ENCODE measurements around the gene LETMD1.
"Not testable (repeated sequence)": the region's sequence is repeated elsewhere in the genome, so short reads cannot be mapped to it uniquely, and the experiment has no call there.

Gene LETMD1

DNA sequence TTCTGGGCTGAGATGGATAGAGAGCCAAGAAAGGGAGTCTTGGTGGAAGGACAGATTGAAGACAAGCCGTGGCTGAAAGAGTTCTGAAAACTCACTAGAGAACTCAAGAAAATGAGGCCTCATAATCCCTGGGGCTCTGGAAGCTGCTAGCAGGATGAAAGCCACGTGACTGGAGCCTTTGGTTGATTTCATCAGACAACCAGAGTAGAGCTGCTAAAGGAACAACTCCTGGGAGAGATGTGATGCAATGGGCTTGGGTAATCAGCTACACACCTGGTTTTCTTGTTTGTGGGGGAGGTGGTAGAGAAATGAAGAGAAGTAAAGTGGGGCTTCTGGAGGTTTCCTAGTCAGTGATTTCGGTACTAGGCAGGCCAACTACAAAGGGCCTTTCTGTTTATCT lies 21.9 kb downstream of the LETMD1 start:
- Histone ChIP-seq H3K27ac (no peak overlapping the region), H3K9me3 (ENCODE audit: control insufficient read depth, low read length) (no peaks in the 10 kb centered on the region), H3K9ac (no peak overlapping the region), H3K4me1 (no peaks in the 10 kb centered on the region), H3K79me2 (peaks cover 11% of the 10 kb centered on the region), H3K36me3 (ENCODE audit: control insufficient read depth, insufficient read depth, low read length) (no peaks in the 10 kb centered on the region), H3K4me2 (ENCODE audit: low read length) (no peak overlapping the region), H2AFZ (no peak overlapping the region), H3K4me3 (ENCODE audit: low read depth, low read length) (no peak overlapping the region), H3K27me3 (ENCODE audit: control insufficient read depth, insufficient read depth, low read length) (no peaks in the 10 kb centered on the region)
- TF ChIP-seq, protein P1, sequence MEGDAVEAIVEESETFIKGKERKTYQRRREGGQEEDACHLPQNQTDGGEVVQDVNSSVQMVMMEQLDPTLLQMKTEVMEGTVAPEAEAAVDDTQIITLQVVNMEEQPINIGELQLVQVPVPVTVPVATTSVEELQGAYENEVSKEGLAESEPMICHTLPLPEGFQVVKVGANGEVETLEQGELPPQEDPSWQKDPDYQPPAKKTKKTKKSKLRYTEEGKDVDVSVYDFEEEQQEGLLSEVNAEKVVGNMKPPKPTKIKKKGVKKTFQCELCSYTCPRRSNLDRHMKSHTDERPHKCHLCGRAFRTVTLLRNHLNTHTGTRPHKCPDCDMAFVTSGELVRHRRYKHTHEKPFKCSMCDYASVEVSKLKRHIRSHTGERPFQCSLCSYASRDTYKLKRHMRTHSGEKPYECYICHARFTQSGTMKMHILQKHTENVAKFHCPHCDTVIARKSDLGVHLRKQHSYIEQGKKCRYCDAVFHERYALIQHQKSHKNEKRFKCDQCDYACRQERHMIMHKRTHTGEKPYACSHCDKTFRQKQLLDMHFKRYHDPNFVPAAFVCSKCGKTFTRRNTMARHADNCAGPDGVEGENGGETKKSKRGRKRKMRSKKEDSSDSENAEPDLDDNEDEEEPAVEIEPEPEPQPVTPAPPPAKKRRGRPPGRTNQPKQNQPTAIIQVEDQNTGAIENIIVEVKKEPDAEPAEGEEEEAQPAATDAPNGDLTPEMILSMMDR (IDR thresholded peaks at IDR 0.05) = no peak

DNA sequence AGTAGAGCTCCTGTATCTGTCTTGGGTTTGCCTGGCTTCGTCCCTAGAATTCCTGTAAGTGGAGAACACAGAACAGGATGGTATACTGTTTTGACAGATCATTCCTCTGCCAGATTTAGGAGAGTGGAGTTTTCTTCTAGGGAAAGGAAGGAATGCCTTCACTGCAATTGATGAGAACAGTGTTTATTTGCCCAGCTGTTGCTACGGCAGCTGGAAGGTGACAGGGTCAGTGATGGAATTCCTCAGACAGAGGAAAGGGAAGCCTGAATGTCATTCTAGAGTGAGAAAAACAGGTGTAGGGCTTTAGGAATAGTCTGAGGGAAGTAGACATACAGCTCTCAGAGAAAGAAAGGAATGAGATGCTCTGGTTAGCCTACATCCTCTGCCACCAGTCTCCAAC lies 23.5 kb downstream of the LETMD1 start:
- H3K9me3 ChIP-seq (ENCODE audit: control insufficient read depth, low read length) = no peaks in the 10 kb centered on the region
- TF ChIP-seq, protein P1 (IDR thresholded peaks at IDR 0.05) = no peak
- no peak overlapping the region for H3K4me3 ChIP-seq (ENCODE audit: low read depth, low read length)
- H3K36me3 ChIP-seq (ENCODE audit: control insufficient read depth, insufficient read depth, low read length) = no peaks in the 10 kb centered on the region
- H3K27ac ChIP-seq = no peak overlapping the region
- H3K79me2 ChIP-seq = peaks cover 18% of the 10 kb centered on the region
- peaks cover 4% of the 10 kb centered on the region for H3K4me1 ChIP-seq
- H3K4me2 ChIP-seq (ENCODE audit: low read length) = no peak overlapping the region
- H2AFZ ChIP-seq = no peak overlapping the region
- H3K9ac ChIP-seq = no peak overlapping the region
- H3K27me3 ChIP-seq (ENCODE audit: control insufficient read depth, insufficient read depth, low read length) = no peaks in the 10 kb centered on the region

DNA sequence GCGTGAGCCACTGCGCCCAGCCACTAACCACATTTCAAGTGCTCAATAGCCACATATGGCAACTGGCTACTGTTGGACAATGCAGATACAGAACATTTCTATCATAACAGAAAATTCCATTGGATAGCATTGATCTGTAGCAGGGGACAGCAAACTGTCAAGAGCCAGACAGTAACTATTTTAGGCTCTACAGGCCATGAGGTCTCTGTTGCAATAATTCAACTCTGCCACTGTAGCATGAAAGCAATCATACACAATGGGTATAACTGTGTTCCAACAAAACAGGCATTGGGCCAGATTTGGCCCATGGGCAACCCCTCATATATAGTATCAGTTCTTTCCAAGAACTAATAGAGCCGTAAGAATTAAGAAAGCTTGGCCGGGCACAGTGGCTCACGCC lies 27.3 kb downstream of the LETMD1 start:
- H3K27me3 ChIP-seq (ENCODE audit: control insufficient read depth, insufficient read depth, low read length) = no peaks in the 10 kb centered on the region
- H3K9me3 ChIP-seq (ENCODE audit: control insufficient read depth, low read length) = no peaks in the 10 kb centered on the region
- no peaks in the 10 kb centered on the region for H3K36me3 ChIP-seq (ENCODE audit: control insufficient read depth, insufficient read depth, low read length)
- peaks cover 9% of the 10 kb centered on the region for H3K4me1 ChIP-seq
- H3K4me3 ChIP-seq (ENCODE audit: low read depth, low read length) = no peak overlapping the region
- H3K79me2 ChIP-seq = peaks cover 18% of the 10 kb centered on the region
- H3K4me2 ChIP-seq (ENCODE audit: low read length) = no peak overlapping the region
- no peak overlapping the region for H3K27ac ChIP-seq
- no peak overlapping the region for H2AFZ ChIP-seq
- TF ChIP-seq, protein P1 (IDR thresholded peaks at IDR 0.05) = no peak
- no peak overlapping the region for H3K9ac ChIP-seq

DNA sequence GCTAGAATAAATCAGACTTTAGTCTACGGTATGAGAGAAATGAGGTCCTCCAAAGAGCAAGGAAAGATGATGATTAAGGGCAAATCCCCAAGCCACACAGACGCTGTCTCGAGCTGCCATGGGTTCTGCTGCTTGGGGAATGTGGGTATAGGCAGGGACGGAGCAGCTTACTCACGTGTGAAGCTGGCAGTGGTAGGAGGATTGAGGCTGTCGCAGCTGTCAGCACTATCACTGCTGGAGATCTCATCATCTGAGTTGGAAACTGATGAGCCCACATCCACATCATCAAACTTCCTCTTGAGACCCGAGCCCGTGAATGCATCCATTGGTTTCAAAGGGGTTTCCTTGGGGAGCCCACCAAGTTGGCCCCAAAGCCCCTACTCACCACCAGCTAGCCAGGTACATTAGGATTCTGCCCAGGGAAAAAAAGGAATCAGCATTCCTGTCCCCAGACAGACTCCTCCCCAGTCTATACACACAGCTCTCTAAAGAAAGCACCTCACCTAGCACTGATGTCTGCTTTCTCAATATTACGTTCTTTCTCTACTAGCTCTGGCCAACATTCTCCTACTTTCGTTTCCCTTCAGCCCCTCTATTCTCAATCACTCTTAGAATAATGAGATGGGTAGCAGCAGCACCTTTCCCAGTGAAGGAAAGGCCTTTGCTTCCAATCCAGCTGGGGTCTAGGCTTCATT lies 28.3 kb downstream of the LETMD1 start:
- Histone ChIP-seq H3K9ac (no peak overlapping the region), H3K79me2 (peaks cover 18% of the 10 kb centered on the region), H2AFZ (no peak overlapping the region), H3K36me3 (ENCODE audit: control insufficient read depth, insufficient read depth, low read length) (no peaks in the 10 kb centered on the region), H3K4me1 (peaks cover 9% of the 10 kb centered on the region), H3K27me3 (ENCODE audit: control insufficient read depth, insufficient read depth, low read length) (no peaks in the 10 kb centered on the region), H3K4me2 (ENCODE audit: low read length) (peak overlapping the region; percentile 44), H3K27ac (no peak overlapping the region), H3K4me3 (ENCODE audit: low read depth, low read length) (no peak overlapping the region), H3K9me3 (ENCODE audit: control insufficient read depth, low read length) (no peaks in the 10 kb centered on the region)
- TF ChIP-seq, protein P1 (IDR thresholded peaks at IDR 0.05) = no peak

DNA sequence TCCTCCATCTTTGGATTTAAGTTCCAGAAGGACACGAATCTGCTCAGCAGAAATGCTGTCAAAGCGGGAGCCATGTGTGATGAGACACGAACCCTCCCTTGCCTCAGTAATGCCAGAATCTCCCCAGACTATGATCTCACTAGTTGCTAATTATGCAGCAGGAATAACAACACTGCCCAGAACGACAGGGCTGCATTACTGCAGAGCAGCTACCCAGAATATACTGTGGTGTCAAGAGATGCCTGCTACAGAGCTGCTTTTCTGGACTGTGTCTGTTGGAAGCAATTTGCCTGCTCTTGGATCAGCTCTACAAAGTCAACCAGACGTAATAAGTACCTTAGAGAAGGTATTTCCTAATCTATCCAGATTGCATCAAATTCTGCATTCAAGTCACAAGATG lies 29.8 kb downstream of the LETMD1 start:
- TF ChIP-seq, protein P1 (IDR thresholded peaks at IDR 0.05) = no peak
- H3K79me2 ChIP-seq = peaks cover 13% of the 10 kb centered on the region
- H3K36me3 ChIP-seq (ENCODE audit: control insufficient read depth, insufficient read depth, low read length) = no peaks in the 10 kb centered on the region
- no peaks in the 10 kb centered on the region for H3K27me3 ChIP-seq (ENCODE audit: control insufficient read depth, insufficient read depth, low read length)
- H3K4me3 ChIP-seq (ENCODE audit: low read depth, low read length) = no peak overlapping the region
- no peak overlapping the region for H2AFZ ChIP-seq
- no peak overlapping the region for H3K9ac ChIP-seq
- peak overlapping the region; percentile 2 for H3K27ac ChIP-seq
- H3K4me2 ChIP-seq (ENCODE audit: low read length) = peak overlapping the region; percentile 54
- peaks cover 9% of the 10 kb centered on the region for H3K4me1 ChIP-seq
- H3K9me3 ChIP-seq (ENCODE audit: control insufficient read depth, low read length) = no peaks in the 10 kb centered on the region

DNA sequence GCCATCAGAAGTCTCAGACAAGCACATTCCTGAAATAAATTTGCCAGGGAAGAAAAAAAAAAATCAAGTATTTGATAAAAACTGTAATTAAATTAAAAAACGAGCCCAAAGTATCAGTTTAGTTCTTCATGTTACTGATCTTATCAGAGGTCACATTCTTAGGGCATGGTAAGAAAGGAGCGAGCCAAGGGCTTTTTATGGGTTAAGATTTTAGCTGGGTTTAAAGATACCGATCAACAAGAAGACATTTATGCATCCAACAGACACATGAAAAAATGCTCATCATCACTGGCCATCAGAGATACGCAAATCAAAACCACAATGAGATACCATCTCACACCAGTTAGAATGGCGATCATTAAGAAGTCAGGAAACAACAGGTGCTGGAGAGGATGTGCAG lies 30.2 kb downstream of the LETMD1 start:
- H3K9ac ChIP-seq; H3K4me1 ChIP-seq; H3K9me3 ChIP-seq (ENCODE audit: control insufficient read depth, low read length); H3K4me3 ChIP-seq (ENCODE audit: low read depth, low read length); H3K27me3 ChIP-seq (ENCODE audit: control insufficient read depth, insufficient read depth, low read length); H2AFZ ChIP-seq; H3K36me3 ChIP-seq (ENCODE audit: control insufficient read depth, insufficient read depth, low read length): not testable (repeated sequence)
- Histone ChIP-seq H3K79me2 (peaks cover 13% of the 10 kb centered on the region), H3K27ac (peak overlapping the region; percentile 2), H3K4me2 (ENCODE audit: low read length) (peak overlapping the region; percentile 54)

DNA sequence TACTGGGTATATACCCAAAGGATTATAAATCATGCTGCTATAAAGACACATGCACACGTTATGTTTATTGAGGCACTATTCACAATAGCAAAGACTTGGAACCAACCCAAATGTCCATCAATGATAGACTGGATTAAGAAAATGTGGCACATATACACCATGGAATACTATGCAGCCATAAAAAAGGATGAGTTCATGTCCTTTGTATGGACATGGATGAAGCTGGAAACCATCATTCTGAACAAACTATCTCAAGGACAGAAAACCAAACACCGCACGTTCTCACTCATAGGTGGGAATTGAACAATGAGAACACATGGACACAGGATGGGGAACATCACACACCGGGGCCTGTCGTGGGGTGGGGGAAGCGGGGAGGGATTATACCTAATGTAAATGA lies 30.7 kb downstream of the LETMD1 start:
- H3K9ac ChIP-seq; H3K36me3 ChIP-seq (ENCODE audit: control insufficient read depth, insufficient read depth, low read length); H3K4me2 ChIP-seq (ENCODE audit: low read length); H3K9me3 ChIP-seq (ENCODE audit: control insufficient read depth, low read length); H3K27me3 ChIP-seq (ENCODE audit: control insufficient read depth, insufficient read depth, low read length); H3K4me1 ChIP-seq; H3K27ac ChIP-seq; H3K4me3 ChIP-seq (ENCODE audit: low read depth, low read length); H2AFZ ChIP-seq: not testable (repeated sequence)
- peaks cover 13% of the 10 kb centered on the region for H3K79me2 ChIP-seq

All from parathyroid adenoma (tissue), 2 donors.